Stomach (tissue), 9 donors: Measurements from ENCODE around the gene STXBP3. TPM values are rescaled to one million over a fixed set of nuclear protein-coding genes. Genes with fewer than 3 reads are reported as not detected.

Experiments used
- DNase-seq, 2 donors: peaks; one replicate each; pipeline versions ENCODE4 v3.0.0 to v3.0.0-alpha.2; 2013 to 2019
- H3K27ac ChIP-seq, 5 donors: fragments of 200-600 bp in 4 of 5; sonication (generic) in 4 of 5; one replicate each; pipeline ENCODE4 v1.5.1; 2013 to 2019; ENCODE audit warnings: mild to moderate bottlenecking in 1 of 5, moderate library complexity in 1 of 5
- H3K27me3 ChIP-seq, 3 donors: fragments of 200-600 bp; sonication (generic); one replicate each; pipeline ENCODE4 v1.5.1; 2017 to 2019; ENCODE audit warnings: mixed run types in 1 of 3
- H3K36me3 ChIP-seq, 4 donors: fragments of 200-600 bp; sonication (generic); 1 replicate in 3 of 4; 2 replicates in 1 of 4; pipeline ENCODE4 v1.5.1; 2016 to 2019
- H3K4me1 ChIP-seq, 4 donors: fragments of 200-600 bp; sonication (generic); one replicate each; pipeline ENCODE4 v1.5.1; 2016 to 2019
- H3K4me3 ChIP-seq, 4 donors: fragments of 200-600 bp; sonication (generic) in 3 of 4; one replicate each; pipeline ENCODE4 v1.5.1; 2016 to 2019; ENCODE audit warnings: mild to moderate bottlenecking in 1 of 4
- H3K9me3 ChIP-seq, 4 donors: fragments of 200-600 bp; sonication (generic); one replicate each; pipeline ENCODE4 v1.5.1; 2016 to 2019
- EP300 ChIP-seq: sonication (generic); formaldehyde crosslinking; IDR thresholded peaks from one replicate; pipeline ENCODE4 v1.6.1; 2017; ENCODE audit warnings: antibody characterized with exemption
- POLR2A ChIP-seq, 4 donors: fragments of 450-650 bp; IDR thresholded peaks; one replicate each; pipeline ENCODE4 v1.6.1; 2016; ENCODE audit warnings: antibody characterized with exemption in 4 of 4, control low read depth in 2 of 4, mild to moderate bottlenecking in 1 of 4, moderate library complexity in 1 of 4
- POLR2AphosphoS5 ChIP-seq, 3 donors: sonication (generic); formaldehyde crosslinking; IDR thresholded peaks; one replicate each; pipeline ENCODE4 v1.6.1; 2016; ENCODE audit warnings: antibody characterized with exemption in 3 of 3
- WGBS, 5 donors: extraction: QIAGEN DNeasy Blood & Tissue Kit in 3 of 5; methylation state at CpG; one replicate each; pipeline versions ENCODE4 v1.1.5 to v1.1.7; 2013 to 2018; 5-methylcytosine and 5-hydroxymethylcytosine counted together
- intact Hi-C: fragments of 100-400 bp; cut with DNase I; formaldehyde crosslinking; loops from one replicate; pipeline ENCODE4 v1.15.1; 2023; ENCODE audit warnings: low total_unique reads
- polyA plus RNA-seq, 3 donors: library from polyadenylated mRNA; stranded (reverse); fragments of 200-250 nt; gene quantifications; one replicate each; pipeline ENCODE4 v1.2.3, GENCODE V29; 2013
- total RNA-seq, 5 donors: library from RNA; depleted of rRNA; stranded (reverse); fragments of >200 nt; gene quantifications; one replicate each; pipeline versions ENCODE4 v1.1.0 to v1.2.3, GENCODE V29; 2014 to 2016
- TF ChIP-seq, protein P1 (sequence below), 7 experiments: fragments of 450-650 bp in 4 of 7; fragments of 200-600 bp in 3 of 7; sonication (generic) in 3 of 7; IDR thresholded peaks; one replicate each; pipeline ENCODE4 v1.5.1; 2016 to 2019; ENCODE audit warnings: antibody characterized with exemption in 7 of 7, control low read depth in 2 of 7, mild to moderate bottlenecking in 1 of 7
- donor health status: healthy with polysubstance abuse.
- donor health status: Bipolar disorder and iron deficiency.
- donor health status: healthy.

STXBP3 gene
- total and polyA plus RNA-seq, 8 donors = 11.7 to 170 (median 30.8) TPM

GRCh38 chr1:108745980-108746381, 493 bp upstream of the STXBP3 start:
- peak overlapping the region; percentile 99 for H3K27ac ChIP-seq
- no peaks in the 10 kb centered on the region for H3K9me3 ChIP-seq
- peak overlapping the region in 3 of 4 donors; percentile 77 to 89 (median 86) for H3K4me3 ChIP-seq
- 43 to 59% (median 46%) methylated on average over 3 of the region's 3 CpGs for WGBS, 5 donors
- DNase-seq = no peak
- TF ChIP-seq POLR2AphosphoS5 (IDR thresholded peaks at IDR 0.05) (no peak), EP300 (no peak), POLR2A (IDR thresholded peaks at IDR 0.05) (no peak)
- TF ChIP-seq, protein P1, sequence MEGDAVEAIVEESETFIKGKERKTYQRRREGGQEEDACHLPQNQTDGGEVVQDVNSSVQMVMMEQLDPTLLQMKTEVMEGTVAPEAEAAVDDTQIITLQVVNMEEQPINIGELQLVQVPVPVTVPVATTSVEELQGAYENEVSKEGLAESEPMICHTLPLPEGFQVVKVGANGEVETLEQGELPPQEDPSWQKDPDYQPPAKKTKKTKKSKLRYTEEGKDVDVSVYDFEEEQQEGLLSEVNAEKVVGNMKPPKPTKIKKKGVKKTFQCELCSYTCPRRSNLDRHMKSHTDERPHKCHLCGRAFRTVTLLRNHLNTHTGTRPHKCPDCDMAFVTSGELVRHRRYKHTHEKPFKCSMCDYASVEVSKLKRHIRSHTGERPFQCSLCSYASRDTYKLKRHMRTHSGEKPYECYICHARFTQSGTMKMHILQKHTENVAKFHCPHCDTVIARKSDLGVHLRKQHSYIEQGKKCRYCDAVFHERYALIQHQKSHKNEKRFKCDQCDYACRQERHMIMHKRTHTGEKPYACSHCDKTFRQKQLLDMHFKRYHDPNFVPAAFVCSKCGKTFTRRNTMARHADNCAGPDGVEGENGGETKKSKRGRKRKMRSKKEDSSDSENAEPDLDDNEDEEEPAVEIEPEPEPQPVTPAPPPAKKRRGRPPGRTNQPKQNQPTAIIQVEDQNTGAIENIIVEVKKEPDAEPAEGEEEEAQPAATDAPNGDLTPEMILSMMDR (IDR thresholded peaks at IDR 0.05) = no peak
- no peaks in the 10 kb centered on the region for H3K27me3 ChIP-seq
- H3K4me1 ChIP-seq = peaks cover 4 to 38% (median 17%) of the 10 kb centered on the region in 4 donors
- intact Hi-C loops = no loop called here
- H3K36me3 ChIP-seq = no peaks in the 10 kb centered on the region

DNA sequence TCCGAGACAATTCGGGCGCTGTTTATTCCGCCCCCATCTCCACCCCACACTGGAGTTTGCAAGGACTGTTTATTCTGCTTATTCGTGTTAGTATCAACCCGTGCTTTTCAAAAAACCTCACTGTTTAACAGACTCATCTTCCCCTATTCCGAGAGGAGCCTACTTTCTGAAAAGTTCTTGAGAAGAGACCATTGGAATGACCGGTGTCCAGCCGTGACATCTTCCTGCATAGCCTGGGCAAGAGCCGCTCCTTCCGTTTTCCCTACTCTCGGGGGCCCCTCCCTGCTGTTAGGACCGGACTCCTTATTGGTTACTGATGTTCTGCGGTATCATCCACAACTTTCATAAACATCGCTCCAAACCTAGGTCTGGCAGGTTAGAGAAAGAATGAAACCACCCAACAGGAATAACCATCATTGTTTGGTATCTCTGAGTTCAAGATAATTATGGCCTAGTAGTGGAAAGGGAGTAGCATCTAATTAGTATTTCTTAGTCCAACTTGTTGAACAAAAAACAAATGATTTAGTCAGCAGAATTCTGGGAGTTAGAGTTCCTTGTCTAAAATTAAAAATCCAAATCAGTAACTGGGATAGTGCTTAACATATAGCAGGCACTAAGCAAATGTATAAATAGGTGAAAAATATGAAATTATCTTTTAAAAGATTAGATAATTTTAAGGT, 837 bp downstream of the STXBP3 start:
- Histone ChIP-seq H3K9me3 (no peaks in the 10 kb centered on the region), H3K27ac (peak overlapping the region; percentile 99), H3K36me3 (peaks cover 0 to 3% (median 2%) of the 10 kb centered on the region in 4 donors), H3K4me3 (peak overlapping the region; percentile 77 to 89 (median 83)), H3K27me3 (no peaks in the 10 kb centered on the region), H3K4me1 (peaks cover 4 to 49% (median 19%) of the 10 kb centered on the region in 4 donors)
- WGBS, 5 donors = 0% methylated on average over 15 of the region's 15 CpGs
- DNase-seq = peak; percentile 66 to 93
- intact Hi-C loops = no loop called here
- TF ChIP-seq EP300 = no peak
- TF ChIP-seq POLR2A (IDR thresholded peaks at IDR 0.05) = peak in 2 of 4 donors; percentile 10 to 20
- peak; percentile 48 to 81 (median 55) for TF ChIP-seq POLR2AphosphoS5 (IDR thresholded peaks at IDR 0.05)

DNA sequence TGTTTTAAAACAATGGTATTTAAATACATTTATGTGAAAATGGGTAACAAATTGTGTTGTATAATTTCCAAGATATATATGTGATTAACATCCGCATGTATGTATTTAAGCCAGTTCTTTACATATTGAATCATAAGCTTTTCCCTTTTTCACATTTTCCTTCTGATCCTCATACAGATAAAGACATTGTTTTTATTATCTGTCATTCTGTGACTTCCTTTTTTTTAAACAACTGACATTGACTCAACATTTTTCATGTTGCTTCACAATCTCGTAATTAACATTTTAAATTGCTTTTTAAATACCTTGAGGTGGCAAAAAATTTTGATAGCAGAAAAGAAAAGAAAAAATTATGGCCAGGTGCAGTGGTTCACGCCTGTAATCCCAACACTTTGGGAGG, 1.4 kb downstream of the STXBP3 start:
- Histone ChIP-seq H3K27ac (peak overlapping the region in 3 of 5 donors; percentile 99), H3K27me3 (no peaks in the 10 kb centered on the region), H3K4me1 (peaks cover 4 to 55% (median 21%) of the 10 kb centered on the region in 4 donors), H3K4me3 (peak overlapping the region in 2 of 4 donors; percentile 77 to 80), H3K36me3 (peaks cover 0 to 9% (median 7%) of the 10 kb centered on the region in 4 donors), H3K9me3 (no peaks in the 10 kb centered on the region)
- DNase-seq = no peak
- TF ChIP-seq, protein P1 (IDR thresholded peaks at IDR 0.05) = no peak
- TF ChIP-seq POLR2A (IDR thresholded peaks at IDR 0.05) (no peak), POLR2AphosphoS5 (IDR thresholded peaks at IDR 0.05) (no peak), EP300 (no peak)
- intact Hi-C loops = no loop called here
- WGBS, 5 donors = 78 to 83% (median 79%) methylated on average over 3 of the region's 3 CpGs

GRCh38 chr1:108749081-108749480, 2.6 kb downstream of the STXBP3 start:
- intact Hi-C loops = no loop called here
- Histone ChIP-seq H3K4me1 (peaks cover 4 to 56% (median 21%) of the 10 kb centered on the region in 4 donors), H3K9me3 (no peaks in the 10 kb centered on the region), H3K27me3 (no peaks in the 10 kb centered on the region), H3K36me3 (peaks cover 0 to 20% (median 19%) of the 10 kb centered on the region in 4 donors), H3K27ac (no peak overlapping the region), H3K4me3 (no peak overlapping the region)
- WGBS, 5 donors = 75 to 81% (median 79%) methylated on average over 4 of the region's 4 CpGs
- TF ChIP-seq POLR2A (IDR thresholded peaks at IDR 0.05) (no peak), POLR2AphosphoS5 (IDR thresholded peaks at IDR 0.05) (no peak), EP300 (no peak)
- TF ChIP-seq, protein P1 (IDR thresholded peaks at IDR 0.05) = no peak
- DNase-seq = no peak
